Measurements from ENCODE around the gene CMIP.

CMIP gene

GRCh38 chr16:81758376-81758775, 313.8 kb downstream of the CMIP start:
- TF ChIP-seq GATA2 (IDR thresholded peaks at IDR 0.05; ENCODE audit: low read depth, low read length), result no peak
- no peak for TF ChIP-seq GATA3 (IDR thresholded peaks at IDR 0.05; ENCODE audit: low read depth, low read length)

All from SH-SY5Y (cell line).